Esophagus squamous epithelium (tissue), 4 donors: ENCODE results near the gene UNK.

Experiments used
- POLR2A ChIP-seq, 4 donors: fragments of 450-650 bp; IDR thresholded peaks; one replicate each; pipeline ENCODE4 v1.6.1; 2017; ENCODE audit warnings: antibody characterized with exemption in 4 of 4, mild to moderate bottlenecking in 4 of 4, moderate library complexity in 3 of 4
- TF ChIP-seq, protein P1 (sequence below), 6 experiments: fragments of 450-650 bp in 4 of 6; fragments of 200-600 bp in 2 of 6; sonication (generic) in 2 of 6; IDR thresholded peaks; one replicate each; pipeline ENCODE4 v1.5.1; 2016 to 2019; ENCODE audit warnings: antibody characterized with exemption in 6 of 6, mild to moderate bottlenecking in 4 of 6, moderate library complexity in 4 of 6

DNA sequence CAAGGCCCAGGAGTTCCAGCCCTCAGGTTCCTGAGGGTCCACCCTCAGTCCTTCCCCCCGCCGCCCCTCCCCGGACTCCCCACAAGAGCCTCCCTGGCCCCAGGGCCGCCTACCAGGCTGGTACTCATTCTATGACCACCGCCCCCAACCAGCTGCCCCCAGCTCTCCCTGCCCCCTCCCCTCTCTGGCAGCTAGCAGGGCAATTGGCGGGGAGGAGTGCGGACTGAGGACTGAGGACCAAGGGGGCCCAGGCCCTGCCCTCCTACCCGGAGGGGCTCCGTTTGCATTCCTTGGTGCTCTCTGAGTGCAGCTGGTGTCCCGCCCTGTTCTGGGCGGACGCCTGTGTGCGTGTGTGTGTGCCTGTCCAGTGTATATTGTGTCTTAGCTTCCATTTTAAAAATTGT is 40.5 kb downstream of the UNK start:
- TF ChIP-seq, protein P1, sequence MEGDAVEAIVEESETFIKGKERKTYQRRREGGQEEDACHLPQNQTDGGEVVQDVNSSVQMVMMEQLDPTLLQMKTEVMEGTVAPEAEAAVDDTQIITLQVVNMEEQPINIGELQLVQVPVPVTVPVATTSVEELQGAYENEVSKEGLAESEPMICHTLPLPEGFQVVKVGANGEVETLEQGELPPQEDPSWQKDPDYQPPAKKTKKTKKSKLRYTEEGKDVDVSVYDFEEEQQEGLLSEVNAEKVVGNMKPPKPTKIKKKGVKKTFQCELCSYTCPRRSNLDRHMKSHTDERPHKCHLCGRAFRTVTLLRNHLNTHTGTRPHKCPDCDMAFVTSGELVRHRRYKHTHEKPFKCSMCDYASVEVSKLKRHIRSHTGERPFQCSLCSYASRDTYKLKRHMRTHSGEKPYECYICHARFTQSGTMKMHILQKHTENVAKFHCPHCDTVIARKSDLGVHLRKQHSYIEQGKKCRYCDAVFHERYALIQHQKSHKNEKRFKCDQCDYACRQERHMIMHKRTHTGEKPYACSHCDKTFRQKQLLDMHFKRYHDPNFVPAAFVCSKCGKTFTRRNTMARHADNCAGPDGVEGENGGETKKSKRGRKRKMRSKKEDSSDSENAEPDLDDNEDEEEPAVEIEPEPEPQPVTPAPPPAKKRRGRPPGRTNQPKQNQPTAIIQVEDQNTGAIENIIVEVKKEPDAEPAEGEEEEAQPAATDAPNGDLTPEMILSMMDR (IDR thresholded peaks at IDR 0.05) = no peak
- TF ChIP-seq POLR2A (IDR thresholded peaks at IDR 0.05) = no peak
